GM18511 (cell line): Measurements from ENCODE around the gene MBD6.
A peak's percentile ranks its signal among the peaks of the same experiment; 100 is the strongest.
"Not testable (repeated sequence)": the region's sequence is repeated elsewhere in the genome, so short reads cannot be mapped to it uniquely, and the experiment has no call there.

Experiments
- ATAC-seq: cut with Tn5 transposase; IDR thresholded peaks from one replicate; pipeline ENCODE4 v1.9.1; 2021; ENCODE audit warnings: mild to moderate bottlenecking, moderate library complexity; ENCODE audit not compliant: unreplicated experiment

Gene MBD6

DNA sequence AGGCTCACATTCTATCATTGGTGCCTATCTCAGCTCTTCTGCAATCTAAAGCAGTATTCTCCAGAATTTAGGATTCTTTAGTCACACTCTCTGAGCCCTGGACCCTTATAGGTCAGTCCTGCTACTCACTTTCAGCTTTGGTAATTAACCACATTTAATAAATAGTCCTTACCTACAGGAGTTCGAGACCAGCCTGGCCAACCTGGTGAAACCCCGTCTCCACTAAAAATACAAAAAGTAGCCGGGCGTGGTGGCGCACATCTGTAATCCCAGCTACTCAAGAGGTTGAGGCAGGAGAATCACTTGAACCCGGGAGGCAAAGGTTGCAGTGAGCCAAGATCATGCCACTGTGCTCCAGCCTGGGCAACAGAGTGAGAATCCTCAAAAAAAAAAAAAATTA lies 8.9 kb upstream of the MBD6 start:
- ATAC-seq: not testable (repeated sequence)

DNA sequence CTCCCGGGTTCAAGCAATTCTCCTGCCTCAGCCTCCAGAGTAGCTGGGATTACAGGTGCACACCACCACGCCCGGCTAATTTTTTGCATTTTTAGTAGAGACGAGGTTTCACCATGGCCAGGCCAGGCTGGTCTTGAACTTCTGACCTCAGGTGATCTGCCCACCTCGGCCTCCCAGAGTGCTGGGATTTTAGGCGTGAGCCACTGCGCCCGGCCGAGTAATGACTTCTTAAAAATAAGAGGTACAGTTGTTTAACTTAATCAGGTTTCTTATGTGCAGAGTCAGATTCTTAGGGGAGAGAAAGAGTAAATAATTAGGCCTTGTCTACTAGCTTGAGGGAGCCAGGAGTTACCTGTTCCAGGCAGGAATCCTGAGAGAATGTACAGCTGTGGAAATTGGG lies 8.4 kb upstream of the MBD6 start:
- ATAC-seq: not testable (repeated sequence)

DNA sequence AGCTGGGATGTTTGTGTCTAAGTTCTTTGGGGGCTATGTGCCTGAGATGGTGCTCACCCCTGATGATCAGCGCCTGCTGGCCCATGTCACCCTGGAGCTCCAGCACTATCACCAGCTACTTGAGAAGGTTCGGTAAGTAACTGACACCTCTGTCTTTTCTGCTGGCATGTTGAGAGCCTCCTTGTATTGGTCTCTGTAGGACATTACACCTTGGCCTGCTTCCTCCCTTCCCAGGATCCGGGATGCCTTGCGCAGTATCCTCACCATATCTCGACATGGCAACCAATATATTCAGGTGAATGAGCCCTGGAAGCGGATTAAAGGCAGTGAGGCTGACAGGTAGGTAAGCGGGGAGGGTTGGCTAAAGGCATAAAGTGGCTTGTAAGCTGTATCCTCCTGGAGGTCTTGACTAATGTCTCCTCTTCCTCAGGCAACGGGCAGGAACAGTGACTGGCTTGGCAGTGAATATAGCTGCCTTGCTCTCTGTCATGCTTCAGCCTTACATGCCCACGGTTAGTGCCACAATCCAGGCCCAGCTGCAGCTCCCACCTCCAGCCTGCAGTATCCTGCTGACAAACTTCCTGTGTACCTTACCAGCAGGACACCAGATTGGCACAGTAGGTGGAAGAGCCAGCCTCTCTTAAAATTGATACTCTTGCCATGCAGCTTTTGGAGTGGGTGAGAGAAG lies 7.8 kb upstream of the MBD6 start:
- no peak for ATAC-seq

DNA sequence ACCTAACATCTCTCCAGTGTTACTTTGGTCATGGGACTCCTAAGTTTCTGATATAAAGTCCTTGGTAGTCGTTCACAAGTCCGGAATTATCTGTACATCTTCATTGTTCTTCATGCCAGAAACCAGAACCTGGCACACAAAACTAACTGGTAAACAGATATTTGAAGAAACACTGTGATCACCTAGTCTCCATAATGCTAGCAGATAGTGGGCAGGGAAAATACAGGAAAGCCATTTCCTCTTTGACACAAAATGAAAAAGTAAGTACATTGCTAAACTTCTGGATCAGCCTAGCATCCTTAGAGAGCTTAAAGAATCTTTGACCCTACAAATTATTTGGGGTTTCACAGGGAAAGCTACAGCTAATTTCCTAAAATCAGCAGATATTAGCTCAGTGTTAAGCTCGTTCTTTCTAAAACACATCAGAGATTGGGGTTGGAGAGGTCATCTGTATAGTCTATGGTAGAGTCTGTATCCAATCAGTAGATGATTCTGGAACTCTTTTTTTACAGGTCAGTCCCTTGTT lies 7.2 kb upstream of the MBD6 start:
- no peak for ATAC-seq

DNA sequence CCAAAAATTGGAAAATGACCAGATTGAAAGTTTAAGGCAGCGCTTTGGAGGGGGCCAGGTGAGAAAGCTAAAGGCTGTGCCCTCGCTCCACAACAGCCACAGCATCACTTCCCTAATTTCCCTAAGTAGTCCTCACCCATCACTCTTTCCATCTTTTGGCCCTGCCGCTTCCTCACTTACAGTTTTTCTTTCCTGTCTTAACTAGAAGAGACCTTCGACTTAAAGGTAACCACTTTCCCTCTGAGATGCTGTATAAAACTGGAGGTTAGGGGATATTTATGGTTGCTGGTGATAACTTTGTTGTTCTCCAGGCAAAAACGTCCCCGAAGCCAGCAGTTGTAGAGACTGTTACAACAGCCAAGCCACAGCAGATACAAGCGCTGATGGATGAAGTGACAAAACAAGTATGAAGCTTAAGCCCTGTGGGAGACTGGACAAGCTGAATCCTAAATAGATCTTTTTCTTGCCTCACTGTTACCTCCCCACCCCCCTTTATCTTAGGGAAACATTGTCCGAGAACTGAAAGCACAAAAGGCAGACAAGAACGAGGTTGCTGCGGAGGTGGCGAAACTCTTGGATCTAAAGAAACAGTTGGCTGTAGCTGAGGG lies 6.6 kb upstream of the MBD6 start:
- no peak for ATAC-seq

DNA sequence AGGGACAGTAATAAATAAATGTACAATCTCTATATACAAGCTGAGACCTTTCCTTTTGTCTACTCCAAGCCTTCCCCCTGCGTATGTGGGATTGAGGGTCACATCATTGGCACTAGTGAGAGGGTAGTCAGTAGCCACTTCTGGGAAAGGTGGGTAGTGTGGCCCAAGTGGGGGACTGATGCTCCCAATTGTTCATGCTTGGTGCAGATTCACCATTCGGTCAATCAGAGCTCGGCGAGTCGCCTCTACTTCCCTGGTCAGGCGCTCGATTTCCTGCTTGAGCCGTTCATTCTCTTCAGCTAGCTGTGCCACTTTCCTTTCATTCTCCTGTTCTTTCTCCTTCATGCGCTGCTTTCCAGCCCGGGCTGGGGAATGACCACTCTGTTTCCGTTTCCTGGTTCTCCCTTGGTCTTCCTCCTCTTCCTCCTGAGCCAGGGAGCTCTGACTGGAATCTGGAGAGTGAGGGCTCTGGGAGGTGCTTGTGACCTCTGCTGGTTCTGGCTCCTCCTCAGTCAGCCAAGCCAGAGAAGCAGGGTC lies 5.9 kb upstream of the MBD6 start:
- no peak for ATAC-seq

DNA sequence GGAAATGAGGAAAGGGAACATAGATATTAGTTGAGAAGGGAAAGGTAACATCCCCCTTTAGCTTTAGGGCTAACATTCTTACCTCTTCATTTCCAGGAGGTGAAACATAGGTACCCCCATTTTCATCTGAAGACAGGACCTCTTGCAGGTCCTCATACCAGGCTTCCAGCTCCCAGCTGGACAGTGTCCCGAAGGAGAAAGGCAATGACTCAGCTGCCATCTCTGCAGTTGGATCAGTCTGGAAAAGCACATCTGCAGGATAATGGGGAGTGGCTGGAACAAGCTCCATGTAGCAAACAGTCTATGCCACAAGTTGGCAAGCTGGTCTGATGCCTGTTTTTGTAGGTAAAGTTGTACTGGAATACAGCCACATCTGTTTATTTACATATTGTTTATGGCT lies 5.4 kb upstream of the MBD6 start:
- no peak for ATAC-seq

DNA sequence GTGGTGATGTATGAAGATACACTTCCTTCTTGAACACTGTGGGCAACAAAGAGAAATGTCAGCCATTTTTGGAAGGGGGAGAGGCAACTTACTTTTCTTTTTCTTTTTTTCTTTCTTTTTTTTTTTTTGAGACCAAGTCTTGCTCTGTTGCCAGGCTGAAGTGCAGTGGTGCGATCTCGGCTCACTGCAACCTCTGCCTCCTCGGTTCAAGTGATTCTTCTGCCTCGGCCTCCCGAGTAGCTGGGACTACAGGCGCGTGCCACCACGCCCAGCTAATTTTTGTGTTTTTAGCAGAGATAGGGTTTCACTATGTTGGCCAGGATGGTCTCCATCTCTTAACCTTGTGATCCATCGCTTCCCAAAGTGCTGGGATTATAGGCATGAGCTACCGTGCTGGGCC lies 4.9 kb upstream of the MBD6 start:
- ATAC-seq: not testable (repeated sequence)

DNA sequence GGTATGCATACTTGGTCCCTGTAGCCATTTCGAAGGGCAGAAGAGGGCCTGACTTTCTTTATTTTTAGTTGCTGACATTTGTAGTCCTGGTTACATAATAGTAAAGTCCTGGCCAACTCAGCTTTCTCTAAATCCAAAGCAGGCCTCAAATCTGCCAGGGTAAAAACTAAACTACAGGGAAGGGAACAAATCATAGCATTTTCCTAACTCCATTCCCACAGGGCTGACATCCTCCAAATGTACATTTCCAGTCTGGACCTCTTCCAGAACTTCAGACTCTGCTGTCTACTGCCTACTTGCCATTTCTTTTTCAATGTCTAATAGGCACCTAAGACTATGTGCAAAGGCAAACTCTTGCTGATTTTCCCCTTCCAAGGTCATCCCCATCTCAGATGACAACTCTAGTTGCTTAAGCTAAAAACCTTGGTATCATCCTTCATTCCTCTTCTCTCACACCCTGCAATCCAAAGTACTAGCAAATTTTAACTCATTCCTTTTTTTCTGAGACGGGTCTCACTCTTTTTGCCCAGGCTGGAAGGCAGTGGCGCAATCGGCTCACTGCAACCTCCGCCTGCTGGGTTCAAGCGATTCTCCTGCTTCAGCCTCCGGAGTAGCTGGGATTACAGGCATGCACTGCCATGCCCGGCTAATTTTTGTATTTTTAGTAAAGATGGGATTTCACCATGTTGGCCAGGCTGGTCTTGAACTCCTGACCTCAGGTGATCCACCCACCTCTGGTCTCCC lies 4.3 kb upstream of the MBD6 start:
- ATAC-seq: no peak

DNA sequence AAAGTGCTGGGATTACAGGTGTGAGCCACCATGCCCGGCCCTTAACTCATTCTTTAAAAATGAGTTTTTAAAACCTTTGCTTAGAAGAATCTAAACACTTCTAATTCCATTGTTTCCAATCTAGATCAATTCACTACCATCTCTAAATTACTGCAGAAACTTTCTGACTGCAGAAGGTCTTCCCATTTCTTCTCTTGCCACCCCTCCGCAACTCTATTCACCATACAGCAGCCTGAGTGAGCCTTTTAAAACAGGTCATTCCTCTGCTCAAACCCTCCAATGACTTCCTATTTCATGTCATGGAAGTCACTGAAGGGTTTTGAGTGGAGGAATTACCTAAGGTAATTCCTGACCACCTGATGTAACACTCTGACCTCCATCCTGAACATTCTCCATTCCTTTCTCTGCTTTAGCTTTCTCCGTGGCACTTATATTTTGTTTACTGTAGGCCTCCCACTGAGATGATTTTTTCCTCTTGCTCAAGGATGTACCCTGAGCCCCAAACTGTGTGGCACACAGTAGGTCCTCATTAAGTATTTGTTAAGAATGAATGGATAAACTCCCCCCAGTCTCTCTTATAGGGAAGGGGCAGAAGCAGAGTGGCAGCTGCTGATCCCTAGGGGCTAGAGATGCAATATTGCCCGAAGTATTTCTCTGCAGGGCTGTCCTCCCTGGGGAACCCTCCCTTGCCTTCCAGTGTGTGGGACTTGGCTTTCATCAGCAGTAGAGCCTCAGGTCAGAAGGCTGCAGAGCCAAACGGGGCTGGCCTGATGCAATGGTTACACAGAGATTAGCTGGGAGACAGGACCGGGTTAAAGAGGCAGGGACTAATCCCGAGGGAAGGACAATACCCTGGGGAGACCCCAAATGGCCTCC lies 3.5 kb upstream of the MBD6 start:
- no peak for ATAC-seq

DNA sequence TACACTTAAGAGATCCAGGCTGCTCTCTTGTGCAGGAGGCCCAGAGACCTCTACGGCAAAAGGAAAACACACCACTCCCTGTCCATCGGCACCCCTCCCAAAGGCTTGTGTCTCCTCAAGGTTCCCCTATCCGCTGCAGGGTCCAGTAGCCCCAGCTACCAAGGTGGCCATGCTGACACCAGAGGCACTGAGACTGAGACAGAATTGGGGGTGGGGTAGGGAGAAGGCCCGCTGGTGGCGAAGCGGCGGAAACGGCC lies 2.9 kb upstream of the MBD6 start:
- peak; percentile 10 for ATAC-seq

DNA sequence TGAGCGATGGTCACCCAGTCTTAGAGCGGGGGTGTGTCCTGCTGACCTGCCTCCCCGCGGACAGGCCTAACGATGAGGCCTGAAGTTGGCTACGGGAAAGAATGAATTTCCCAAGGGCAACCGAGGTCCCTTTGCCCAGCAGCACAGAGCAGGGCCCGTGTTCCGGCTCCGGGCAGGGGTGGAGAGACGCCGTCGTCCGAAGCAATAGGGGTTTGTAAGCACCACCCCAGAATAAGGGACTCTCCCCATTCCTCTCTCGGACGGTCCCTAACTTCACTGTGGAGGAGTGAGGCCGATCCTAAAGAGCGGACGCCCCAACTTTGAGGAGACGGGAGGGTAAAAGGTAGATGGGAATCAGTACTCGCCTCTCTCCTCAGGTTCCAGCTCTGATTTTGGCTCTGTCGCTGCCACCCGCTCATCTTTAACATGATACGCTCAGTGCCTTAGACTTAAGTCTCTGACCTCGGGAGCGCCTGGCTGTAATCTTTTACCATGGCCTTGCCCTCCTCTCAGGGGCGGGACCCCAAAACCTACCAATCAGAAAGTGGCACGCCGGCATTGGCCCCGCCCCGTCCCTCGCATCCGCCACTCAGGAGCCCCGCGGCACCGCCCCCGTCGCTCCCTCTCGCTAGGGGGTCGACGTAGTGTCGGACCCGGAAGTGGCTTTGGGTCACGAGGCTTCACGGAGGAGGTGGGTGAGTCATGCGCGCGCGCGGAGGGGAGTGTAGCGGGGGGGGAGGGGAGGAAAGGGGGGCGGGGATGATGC lies 2.4 kb upstream of the MBD6 start, which contains the start of gene DDIT3:
Gene DDIT3, minus strand, starts transcription at position 462 of the 766 bp plus-strand sequence. CDS start 3,108 bp downstream, outside the sequence.
- peak; percentile 66 for ATAC-seq

DNA sequence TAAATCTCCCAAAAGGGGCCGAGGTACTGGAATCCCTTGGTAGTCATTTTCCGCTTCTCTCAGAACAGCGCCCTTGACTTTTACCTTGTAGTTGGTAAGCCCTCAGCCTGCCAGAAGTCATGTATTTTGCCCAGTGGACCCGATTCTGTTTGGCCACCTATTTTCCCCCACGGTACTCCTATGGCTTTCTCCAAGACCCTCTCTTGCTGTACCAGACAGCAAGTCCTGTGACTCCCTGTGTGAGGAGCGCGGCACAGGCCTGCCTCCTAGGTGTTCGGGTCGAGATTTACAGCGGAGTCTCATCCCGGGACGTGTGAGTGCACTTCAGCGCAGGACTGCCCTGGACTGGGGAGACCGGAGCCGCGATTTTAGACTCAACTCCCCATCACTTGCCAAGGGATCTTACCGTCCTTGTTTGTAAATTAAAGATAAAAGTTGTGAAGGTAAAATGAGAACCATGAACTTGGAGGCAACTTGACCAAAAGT lies 1.1 kb upstream of the MBD6 start:
- no peak for ATAC-seq

DNA sequence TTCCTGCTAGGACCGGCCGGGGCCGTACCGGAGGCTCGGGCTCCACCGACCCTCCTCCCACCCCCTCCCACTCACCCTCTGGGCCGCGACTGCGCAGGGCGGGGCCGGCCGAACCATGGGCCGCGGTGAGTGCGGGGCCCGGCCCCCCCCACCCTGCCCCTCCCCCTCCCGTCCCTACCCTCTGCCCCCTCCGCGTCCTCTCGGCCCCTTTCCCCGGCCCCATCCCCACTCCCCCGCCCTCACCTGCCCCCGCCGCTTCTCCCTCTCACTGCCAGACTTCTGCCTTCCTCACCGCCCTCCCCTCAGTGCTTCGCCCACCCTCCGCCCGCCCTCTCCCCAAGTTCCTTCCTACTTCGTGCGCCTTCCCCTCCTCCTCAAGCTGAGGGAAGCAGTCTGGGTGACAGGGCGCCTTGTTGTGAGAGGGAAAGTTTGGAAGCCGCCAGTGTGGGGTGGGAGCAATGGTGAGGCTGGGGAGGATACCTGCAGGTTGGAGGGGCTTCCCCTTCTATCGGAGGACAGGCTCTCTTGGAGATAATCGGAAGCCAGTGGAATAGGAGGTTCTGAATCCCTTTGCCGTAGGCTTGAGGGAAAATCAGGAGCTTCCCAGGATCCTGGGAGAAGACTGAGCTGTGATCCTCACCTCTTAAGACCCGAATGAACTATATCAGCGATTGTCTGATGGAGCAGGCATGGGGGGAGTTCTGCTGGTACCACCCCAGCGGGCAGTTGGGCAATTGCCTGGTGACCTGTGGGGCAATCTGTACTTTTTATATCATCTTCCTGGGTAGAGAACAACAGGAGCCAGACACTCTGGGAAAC lies 472 bp downstream of the MBD6 start:
- no peak for ATAC-seq

DNA sequence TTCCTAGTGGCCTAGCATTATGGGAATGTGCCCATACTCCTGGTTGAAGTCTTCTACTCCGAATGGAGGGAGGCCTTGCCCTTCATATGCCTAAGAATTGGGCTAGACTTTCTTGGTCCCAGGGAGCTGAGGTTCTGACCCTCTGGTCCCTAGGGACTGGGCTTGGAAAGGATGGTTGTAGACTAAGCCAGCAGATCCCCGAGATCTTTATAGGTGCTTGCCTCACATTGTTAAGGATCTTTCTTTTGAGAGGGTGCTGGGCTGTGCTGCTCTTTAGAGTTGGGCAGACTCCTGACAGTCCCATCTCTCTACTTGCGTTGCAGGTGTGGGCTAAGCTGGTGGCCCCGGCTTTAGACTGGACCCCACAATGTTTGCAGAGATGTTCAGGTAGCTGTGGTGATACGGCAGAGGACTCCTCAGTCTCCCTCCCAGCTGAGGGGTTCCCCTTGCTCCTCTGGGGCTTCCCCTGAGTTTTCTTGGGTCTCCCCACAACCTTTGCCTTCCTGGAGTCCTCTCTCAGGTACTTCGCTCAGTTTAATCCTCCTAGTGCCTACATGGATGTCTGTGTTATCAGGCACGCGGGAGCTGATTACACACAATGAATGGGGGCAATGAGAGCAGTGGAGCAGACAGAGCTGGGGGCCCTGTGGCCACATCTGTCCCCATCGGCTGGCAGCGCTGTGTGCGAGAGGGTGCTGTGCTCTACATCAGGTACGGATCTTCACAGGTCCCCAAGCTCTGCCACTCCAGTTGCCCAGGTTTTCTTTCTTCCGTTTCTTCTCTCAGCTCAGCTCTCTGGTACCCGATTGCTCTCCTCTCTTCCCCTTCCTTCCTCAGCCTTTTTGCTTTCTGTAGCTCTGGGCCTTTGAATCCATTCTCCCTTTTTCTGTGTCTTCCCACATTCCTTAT lies 1.3 kb downstream of the MBD6 start:
- ATAC-seq: no peak

DNA sequence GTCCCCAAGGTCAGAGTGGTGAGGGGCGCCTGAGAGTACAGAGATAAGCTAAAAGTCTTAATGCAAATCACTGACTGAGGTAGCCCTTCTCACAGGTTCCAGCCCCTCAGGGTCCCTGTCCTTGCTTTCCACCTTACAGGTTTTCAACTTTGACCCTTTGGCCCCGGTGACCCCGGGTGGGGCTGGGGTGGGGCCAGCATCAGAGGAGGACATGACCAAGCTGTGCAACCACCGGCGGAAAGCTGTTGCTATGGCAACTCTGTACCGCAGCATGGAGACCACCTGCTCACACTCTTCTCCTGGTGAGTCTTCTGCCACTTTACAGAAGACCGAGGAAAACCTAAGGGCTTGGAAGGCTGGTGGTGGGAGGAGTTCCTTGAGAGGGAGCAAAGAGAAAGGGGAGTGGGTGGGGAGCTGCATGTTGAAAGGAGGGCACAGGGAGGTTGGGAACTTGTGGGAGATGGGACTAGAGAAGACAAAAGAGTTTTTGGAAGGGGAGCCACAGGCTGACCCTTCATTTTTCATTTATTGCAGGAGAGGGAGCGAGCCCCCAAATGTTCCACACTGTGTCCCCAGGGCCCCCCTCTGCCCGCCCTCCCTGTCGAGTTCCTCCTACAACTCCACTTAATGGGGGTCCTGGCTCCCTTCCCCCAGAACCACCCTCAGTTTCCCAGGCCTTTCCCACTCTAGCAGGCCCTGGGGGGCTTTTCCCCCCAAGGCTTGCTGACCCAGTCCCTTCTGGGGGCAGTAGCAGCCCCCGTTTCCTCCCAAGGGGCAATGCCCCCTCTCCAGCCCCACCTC lies 2.4 kb downstream of the MBD6 start:
- no peak for ATAC-seq
